ENCODE results near the gene EFCAB6. TPM values are rescaled to one million over a fixed set of nuclear protein-coding genes. Genes with fewer than 3 reads are reported as not detected.

Gene EFCAB6
- total RNA-seq, 1 experiment from 2014 or later, result 0.94 TPM

- ATAC-seq, result no peak
- no peak for TF ChIP-seq CREM (CRISPR knock-in tag; IDR thresholded peaks at IDR 0.05)
- TF ChIP-seq CBFB (CRISPR knock-in tag; IDR thresholded peaks at IDR 0.05; ENCODE audit: low read depth), result no peak
- no peak for TF ChIP-seq ZMAT4 (CRISPR knock-in tag; IDR thresholded peaks at IDR 0.05)
- TF ChIP-seq ETV6 (CRISPR knock-in tag; IDR thresholded peaks at IDR 0.05), result no peak
- TF ChIP-seq TEAD1 (CRISPR knock-in tag; IDR thresholded peaks at IDR 0.05), result no peak
- no peak for TF ChIP-seq ZNF512 (CRISPR knock-in tag; IDR thresholded peaks at IDR 0.05; ENCODE audit: borderline replicate concordance)
- no peak for TF ChIP-seq CDX4 (CRISPR knock-in tag; IDR thresholded peaks at IDR 0.05; ENCODE audit: borderline replicate concordance)
- no peak for TF ChIP-seq ZBTB21 (CRISPR knock-in tag; IDR thresholded peaks at IDR 0.05; ENCODE audit: borderline replicate concordance)
- no peak for TF ChIP-seq AR (CRISPR knock-in tag; IDR thresholded peaks at IDR 0.05)
- TF ChIP-seq CTCF (IDR thresholded peaks at IDR 0.05), result no peak
- TF ChIP-seq RORB (CRISPR knock-in tag; IDR thresholded peaks at IDR 0.05), result no peak
- no peak for TF ChIP-seq PRRX2 (CRISPR knock-in tag; IDR thresholded peaks at IDR 0.05)
- TF ChIP-seq PREB (CRISPR knock-in tag; IDR thresholded peaks at IDR 0.05; ENCODE audit: borderline replicate concordance), result no peak
- peaks cover 13% of the 10 kb centered on the region for H3K36me3 Mint-ChIP-seq
- H3K4me3 Mint-ChIP-seq, result no peak overlapping the region
- H3K27ac Mint-ChIP-seq, result no peak overlapping the region
- no peaks in the 10 kb centered on the region for H3K4me1 Mint-ChIP-seq
- H3K27me3 Mint-ChIP-seq (ENCODE audit: low read depth), result no peaks in the 10 kb centered on the region; the same call in 1 of the 2 replicates
- DNase-seq (ENCODE audit: low spot score), result no peak
- ChIA-PET CTCF (no interaction called here), POLR2A (no interaction called here)
- peaks cover 23% of the 10 kb centered on the region for H3K9me3 Mint-ChIP-seq
Observed at GRCh38 chr22:43636086-43636485, 176.0 kb downstream of the EFCAB6 start.

GRCh38 chr22:43635101-43635500, 177.0 kb downstream of the EFCAB6 start:
- no peak overlapping the region for H3K27ac Mint-ChIP-seq
- no peak for TF ChIP-seq MXD4 (CRISPR knock-in tag; IDR thresholded peaks at IDR 0.05; ENCODE audit: borderline replicate concordance)
- TF ChIP-seq ZNF416 (CRISPR knock-in tag; IDR thresholded peaks at IDR 0.05), result no peak
- no peak for TF ChIP-seq ATF1 (CRISPR knock-in tag; IDR thresholded peaks at IDR 0.05)
- no peak for TF ChIP-seq EMX1 (CRISPR knock-in tag; IDR thresholded peaks at IDR 0.05)
- TF ChIP-seq NFE2L1 (CRISPR knock-in tag; IDR thresholded peaks at IDR 0.05), result no peak
- ChIA-PET CTCF (no interaction called here), POLR2A (no interaction called here)
- DNase-seq (ENCODE audit: low spot score), result no peak
- peaks cover 13% of the 10 kb centered on the region for H3K36me3 Mint-ChIP-seq
- no peaks in the 10 kb centered on the region for H3K4me1 Mint-ChIP-seq
- no peaks in the 10 kb centered on the region; the same call in 1 of the 2 replicates for H3K27me3 Mint-ChIP-seq (ENCODE audit: low read depth)
- peaks cover 13% of the 10 kb centered on the region for H3K9me3 Mint-ChIP-seq
- ATAC-seq, result no peak
- H3K4me3 Mint-ChIP-seq, result no peak overlapping the region
